Endothelial cell of umbilical vein (primary cell): ENCODE results near the gene GRIA4. TPM values are rescaled to one million over a fixed set of nuclear protein-coding genes. Genes with fewer than 3 reads are reported as not detected.

Source experiments
- BruUV-seq: library from RNA; stranded (reverse); fragments of 400-500 nt; replicated peaks from 2 replicates; lab custom pipeline; 2021; lab: Mats Ljungman, UMichigan
- CTCF ChIA-PET: fragments of 300-600, 350-600 bp; sonication (Branson Sonifier 250); formaldehyde crosslinking; loops from one replicate; lab custom pipeline; 2021; ENCODE audit warnings: antibody characterized with exemption, inconsistent platforms; lab: Charles Lee
- POLR2A ChIA-PET: fragments of 300-600, 350-600 bp; sonication (Branson Sonifier 250); formaldehyde crosslinking; loops from one replicate; lab custom pipeline; 2021; ENCODE audit warnings: antibody characterized with exemption, inconsistent platforms; lab: Charles Lee
- DNase-seq: peaks from one replicate; pipeline ENCODE4 v3.0.0-alpha.2; 2011; ENCODE audit warnings: low read depth, low spot score
- FAIRE-seq: peaks from 2 replicates; lab custom pipeline; 2011; peaks lifted over from hg19 to GRCh38; lab: Jason Lieb, UNC
- H2AFZ ChIP-seq: 2 replicates; pipeline ENCODE4 v1.6.0; 2012; ENCODE audit warnings: low read depth, low read length, control low read depth, inconsistent platforms
- H3K27ac ChIP-seq: 2 replicates; pipeline ENCODE4 v1.5.1; 2011; ENCODE audit warnings: low read depth, mild to moderate bottlenecking, control low read depth, low read length, moderate library complexity; ENCODE audit not compliant: insufficient read depth
- H3K27me3 ChIP-seq, 2 experiments: 2 replicates each; pipeline versions ENCODE4 v1.6.0 to v1.6.1; 2011; ENCODE audit warnings: low read length in 2 of 2, mixed read lengths in 1 of 2; ENCODE audit not compliant: control insufficient read depth in 2 of 2, insufficient read depth in 2 of 2
- H3K36me3 ChIP-seq, 2 experiments: 2 replicates in 1 of 2; 3 replicates in 1 of 2; pipeline ENCODE4 v1.5.1; 2011; ENCODE audit warnings: low read length in 2 of 2, mild to moderate bottlenecking in 1 of 2, moderate library complexity in 1 of 2; ENCODE audit not compliant: control insufficient read depth in 2 of 2, insufficient read depth in 2 of 2; ENCODE audit errors: extremely low read depth in 1 of 2
- H3K4me1 ChIP-seq: 3 replicates; pipeline ENCODE4 v1.5.1; 2011; ENCODE audit warnings: mild to moderate bottlenecking, low read length; ENCODE audit not compliant: control insufficient read depth, insufficient read depth; ENCODE audit errors: extremely low read depth
- H3K4me2 ChIP-seq: 2 replicates; pipeline ENCODE4 v1.6.1; 2011; ENCODE audit warnings: low read length, control low read depth, mixed read lengths; ENCODE audit not compliant: insufficient read depth
- H3K4me3 ChIP-seq, 3 experiments: fragments of 200-600 bp in 1 of 3; sonication (generic), shearing (Covaris generic) in 1 of 3; replicated peaks in 1 of 3; 2 replicates each; pipeline ENCODE4 v1.5.1; 2011 to 2016; ENCODE audit warnings: control low read depth in 3 of 3, low read length in 3 of 3, mild to moderate bottlenecking in 2 of 3, inconsistent platforms in 1 of 3, low read depth in 1 of 3, moderate library complexity in 1 of 3; ENCODE audit not compliant: insufficient read depth in 1 of 3
- H3K79me2 ChIP-seq: 2 replicates; pipeline ENCODE4 v1.6.0; 2012; ENCODE audit warnings: low read length, inconsistent platforms; ENCODE audit not compliant: control insufficient read depth, insufficient read depth
- H3K9ac ChIP-seq: replicated peaks from 2 replicates; pipeline ENCODE3; 2011; ENCODE audit warnings: low read length, control low read depth; ENCODE audit not compliant: insufficient read depth; ENCODE audit errors: extremely low read depth
- H3K9me1 ChIP-seq: replicated peaks from 3 replicates; pipeline ENCODE4 v1.6.0; 2011; ENCODE audit warnings: mild to moderate bottlenecking, low read length; ENCODE audit not compliant: control insufficient read depth, insufficient read depth; ENCODE audit errors: extremely low read depth
- H3K9me3 ChIP-seq: replicated peaks from 2 replicates; pipeline ENCODE4 v1.5.1; 2012; ENCODE audit warnings: low read length, inconsistent platforms; ENCODE audit not compliant: control insufficient read depth, insufficient read depth
- H4K20me1 ChIP-seq: replicated peaks from 2 replicates; pipeline ENCODE3; 2011; ENCODE audit warnings: mild to moderate bottlenecking, low read length; ENCODE audit not compliant: control insufficient read depth, insufficient read depth; ENCODE audit errors: extremely low read depth
- CTCF ChIP-seq, 2 donors: IDR thresholded peaks; 1 replicate in 1 of 2; 2 replicates in 1 of 2; pipeline ENCODE4 v1.5.1; 2011; ENCODE audit warnings: low read length in 2 of 2, mild to moderate bottlenecking in 2 of 2, moderate library complexity in 2 of 2, control low read depth in 1 of 2, inconsistent platforms in 1 of 2, low read depth in 1 of 2; ENCODE audit not compliant: insufficient read depth in 1 of 2; ENCODE audit errors: extremely low read depth in 1 of 2
- EZH2 ChIP-seq: IDR thresholded peaks from 2 replicates; pipeline ENCODE4 v1.6.1; 2012; ENCODE audit warnings: borderline replicate concordance, low read depth, mild to moderate bottlenecking, moderate library complexity, low read length, inconsistent platforms; ENCODE audit not compliant: severe bottlenecking
- FOS ChIP-seq: IDR thresholded peaks from 2 replicates; pipeline ENCODE4 v1.6.1; 2011; ENCODE audit warnings: mild to moderate bottlenecking, low read length, moderate library complexity, borderline replicate concordance; ENCODE audit not compliant: insufficient read depth
- GATA2 ChIP-seq: IDR thresholded peaks from 2 replicates; pipeline ENCODE4 v1.7.0; 2011; ENCODE audit warnings: low read depth, mild to moderate bottlenecking, moderate library complexity, mixed read lengths, low read length; ENCODE audit not compliant: insufficient read length, insufficient read depth
- JUN ChIP-seq: IDR thresholded peaks from 2 replicates; pipeline ENCODE4 v1.6.1; 2011; ENCODE audit warnings: borderline replicate concordance, low read depth; ENCODE audit not compliant: insufficient read length, insufficient read depth
- MAX ChIP-seq: IDR thresholded peaks from 2 replicates; pipeline ENCODE4 v1.6.1; 2011; ENCODE audit not compliant: insufficient read depth, insufficient read length
- MYC ChIP-seq: IDR thresholded peaks from one replicate; pipeline ENCODE4 v1.6.1; 2011; ENCODE audit warnings: mild to moderate bottlenecking, low read depth, low read length
- POLR2A ChIP-seq: IDR thresholded peaks from 2 replicates; pipeline ENCODE4 v1.6.1; 2012; ENCODE audit warnings: low read depth, mild to moderate bottlenecking, control low read depth, low read length
- POLR2AphosphoS5 ChIP-seq: IDR thresholded peaks from 2 replicates; pipeline ENCODE4 v1.6.1; 2012; ENCODE audit warnings: low read depth, mild to moderate bottlenecking, control low read depth, low read length, moderate library complexity; ENCODE audit not compliant: insufficient read depth
- dilution Hi-C: fragments of 300-500 bp; cut with MboI; formaldehyde crosslinking; loops from one replicate; pipeline ENCODE4 v1.15.0; 2019; ENCODE audit warnings: low sequenced_read_pairs; ENCODE audit not compliant: extremely low pct_ligation_motif_present
- intact Hi-C: fragments of 100-400 bp; cut with micrococcal nuclease; formaldehyde crosslinking; loops from one replicate; pipeline ENCODE4 v1.10.0; 2022
- polyA plus RNA-seq, 4 experiments: library from polyadenylated mRNA; depleted of rRNA in 3 of 4; stranded (reverse) in 3 of 4; unstranded in 1 of 4; fragments of >200 nt; gene quantifications; 2 replicates each; pipeline versions ENCODE4 v1.2.1 to v1.2.3, GENCODE V29; 2011 to 2012; ENCODE audit warnings: missing spikeins in 1 of 4
- total RNA-seq: library from RNA; stranded (reverse); gene quantifications from 2 replicates; pipeline ENCODE4 v1.2.3, GENCODE V29; 2021

Gene GRIA4
- total and polyA plus RNA-seq, 2 donors (not counting 3 experiments of a cell fraction or from before 2014, with no cell fraction given): not detected

GRCh38 chr11:106015066-106015465, 405.2 kb downstream of the GRIA4 start:
- Histone ChIP-seq H3K4me3 (no peak overlapping the region), H3K4me2 (no peak overlapping the region), H2AFZ (no peak overlapping the region), H3K36me3 (peaks cover 5 to 7% of the 10 kb centered on the region in 2 experiments), H3K9me1 (no peaks in the 10 kb centered on the region), H3K79me2 (peaks cover 45% of the 10 kb centered on the region), H4K20me1 (no peaks in the 10 kb centered on the region), H3K9ac (no peak overlapping the region), H3K27me3 (no peaks in the 10 kb centered on the region), H3K9me3 (no peaks in the 10 kb centered on the region), H3K27ac (no peak overlapping the region), H3K4me1 (peaks cover 9% of the 10 kb centered on the region)
- ChIA-PET CTCF (no interaction called here), POLR2A (no interaction called here)
- no peak for FAIRE-seq
- no TSS peak for BruUV-seq
- dilution Hi-C loops (no loop called here), intact Hi-C loops (no loop called here)
- TF ChIP-seq EZH2 (no peak), POLR2AphosphoS5 (no peak)
- no peak for DNase-seq

GRCh38 chr11:106017093-106017492, 407.2 kb downstream of the GRIA4 start:
- Histone ChIP-seq H3K27ac (no peak overlapping the region), H3K27me3 (no peaks in the 10 kb centered on the region), H3K4me1 (peaks cover 21% of the 10 kb centered on the region), H3K4me2 (no peak overlapping the region), H3K36me3 (no peaks in the 10 kb centered on the region), H3K79me2 (peaks cover 51% of the 10 kb centered on the region), H3K9me3 (no peaks in the 10 kb centered on the region), H4K20me1 (no peaks in the 10 kb centered on the region), H3K9me1 (no peaks in the 10 kb centered on the region), H3K4me3 (no peak overlapping the region), H2AFZ (no peak overlapping the region), H3K9ac (no peak overlapping the region)
- FAIRE-seq (no peak), DNase-seq (no peak)
- no peak for TF ChIP-seq POLR2A
- TF ChIP-seq FOS: no peak
- no peak for TF ChIP-seq JUN
- no peak for TF ChIP-seq MAX
- TF ChIP-seq GATA2: no peak
- no peak for TF ChIP-seq POLR2AphosphoS5
- no peak for TF ChIP-seq CTCF (IDR thresholded peaks at IDR 0.05; ENCODE audit: extremely low read depth in 1 of 2, insufficient read depth in 1 of 2, low read depth in 1 of 2, low read length in 2 of 2)
- TF ChIP-seq EZH2: no peak
- no peak for TF ChIP-seq MYC
- BruUV-seq: no TSS peak
- ChIA-PET CTCF (no interaction called here), POLR2A (no interaction called here)
- dilution Hi-C loops: no loop called here
- intact Hi-C loops: no loop called here
